Activated gamma-delta T cell treated with Interleukin-2 at 50 U/mL for 16 hours (primary cell): Measurements from ENCODE around the gene RNF152.

Source experiments
- DNase-seq: peaks from one replicate; pipeline ENCODE4 v3.0.0-alpha.2; 2020

The RNF152 gene

GRCh38 chr18:61892683-61893308, at the start of gene RNF152:
TSS of gene RNF152 (minus strand) at chr18:61893007. CDS start at chr18:61816463, 76,544 bp downstream.
- peak; percentile 13 for DNase-seq

DNA sequence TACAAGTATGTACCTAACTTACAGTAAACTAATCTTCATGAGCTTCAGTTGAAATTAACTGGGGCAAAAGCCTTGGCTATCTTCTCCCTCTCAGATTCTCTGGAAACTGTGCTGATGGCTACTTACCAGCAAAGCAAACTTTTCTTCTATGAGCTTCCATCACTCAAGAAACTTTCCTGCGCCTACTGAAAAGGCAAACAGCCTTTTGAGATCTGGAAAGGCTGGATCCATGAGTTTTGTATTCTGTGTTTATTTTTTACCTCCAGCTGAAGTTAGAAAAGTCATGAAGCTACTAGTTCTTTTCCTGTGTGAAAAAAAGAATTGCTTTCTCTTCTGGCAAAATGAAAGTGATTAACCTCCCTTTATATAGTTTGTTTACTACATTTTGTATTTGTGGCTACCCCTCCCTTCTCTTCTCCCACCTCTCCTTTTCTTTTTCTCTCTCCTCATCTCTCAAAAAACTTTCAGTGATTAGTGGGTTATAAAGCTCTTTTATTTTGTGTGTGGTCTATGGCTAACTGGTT, 49.2 kb upstream of the RNF152 start:
- no peak for DNase-seq

- no peak for DNase-seq
Measured at GRCh38 chr18:61939046-61939674, 46.4 kb upstream of the RNF152 start.

GRCh38 chr18:61935362-61935761, 42.6 kb upstream of the RNF152 start:
- no peak for DNase-seq

- no peak for DNase-seq
Measured at GRCh38 chr18:61931654-61932379, 39.0 kb upstream of the RNF152 start.

DNA sequence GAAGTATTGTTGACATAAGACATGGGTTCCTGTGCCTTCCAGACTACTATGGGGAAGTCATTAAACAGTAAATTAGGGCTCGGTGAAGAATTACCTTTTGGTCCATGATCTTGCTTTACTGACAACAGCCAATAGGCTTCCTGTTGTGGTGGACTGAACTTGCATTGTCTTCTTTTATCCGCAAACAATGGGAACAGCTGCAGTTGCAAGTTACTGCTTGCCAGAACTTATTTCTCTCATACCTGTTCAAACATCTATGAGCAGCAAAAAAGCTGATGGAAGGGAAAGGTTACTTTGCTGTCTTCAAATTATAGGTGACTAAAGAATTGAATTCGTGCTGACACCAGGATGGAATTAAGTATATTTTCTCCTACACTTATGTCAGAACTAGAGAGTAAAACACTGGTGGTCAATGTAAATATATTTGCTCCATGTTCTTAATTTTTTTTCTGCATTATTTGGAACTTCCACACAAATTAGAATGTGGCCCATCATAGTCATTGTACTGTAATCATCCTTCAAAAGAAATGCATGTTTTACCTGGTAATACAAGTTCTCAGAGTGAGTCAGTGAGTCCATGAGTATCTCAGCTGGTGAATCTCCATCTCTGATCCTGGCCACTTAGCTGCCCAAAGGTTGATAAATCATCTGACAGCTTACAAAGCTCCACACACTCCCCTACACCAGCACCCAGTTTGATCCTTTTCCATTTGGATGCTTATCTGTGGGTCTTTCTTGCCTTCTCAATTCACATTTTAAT, 37.3 kb upstream of the RNF152 start:
- no peak for DNase-seq

GRCh38 chr18:61926532-61926931, 33.7 kb upstream of the RNF152 start:
- DNase-seq = no peak

DNA sequence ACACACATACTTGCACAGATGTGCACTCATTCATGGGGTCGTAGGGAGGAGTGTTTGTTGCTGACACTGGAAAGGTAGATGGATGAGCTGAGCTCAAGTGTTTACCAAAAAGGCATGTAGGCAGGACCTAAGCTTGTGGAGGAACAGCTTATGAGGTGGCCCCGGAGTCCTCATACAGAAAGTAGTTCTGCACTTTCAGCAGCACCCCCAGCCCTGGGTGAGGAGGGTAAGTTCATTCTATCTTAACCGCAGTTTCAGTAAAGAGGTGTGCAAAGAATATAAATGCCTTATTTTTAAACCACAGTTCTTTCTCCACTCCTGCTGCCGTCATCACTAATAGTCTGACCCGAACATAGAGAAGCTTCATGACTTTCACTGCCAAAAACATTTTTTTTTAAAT, 31.7 kb upstream of the RNF152 start:
- DNase-seq = no peak

GRCh38 chr18:61922435-61922834, 29.6 kb upstream of the RNF152 start:
- no peak for DNase-seq

- DNase-seq = no peak
Measured at GRCh38 chr18:61921621-61922235, 28.9 kb upstream of the RNF152 start.

DNA sequence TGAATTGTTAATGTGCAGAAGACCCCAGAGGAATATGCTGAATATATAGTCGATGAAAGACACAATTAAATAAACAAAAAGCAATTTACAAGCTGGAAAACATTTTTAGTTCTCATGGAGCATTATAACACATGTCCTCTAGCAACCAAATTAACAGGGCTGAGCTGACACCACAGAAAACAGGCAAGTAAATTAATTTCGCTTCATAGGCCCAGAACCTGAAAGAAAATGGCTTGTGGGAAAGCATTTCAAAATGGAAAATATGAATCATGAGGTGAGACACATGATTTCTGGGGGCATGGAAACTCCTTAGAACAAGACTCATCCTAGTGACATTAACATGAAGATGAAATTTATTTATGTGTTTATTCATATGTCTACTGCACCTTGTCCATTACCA, 25.0 kb upstream of the RNF152 start:
- no peak for DNase-seq

DNA sequence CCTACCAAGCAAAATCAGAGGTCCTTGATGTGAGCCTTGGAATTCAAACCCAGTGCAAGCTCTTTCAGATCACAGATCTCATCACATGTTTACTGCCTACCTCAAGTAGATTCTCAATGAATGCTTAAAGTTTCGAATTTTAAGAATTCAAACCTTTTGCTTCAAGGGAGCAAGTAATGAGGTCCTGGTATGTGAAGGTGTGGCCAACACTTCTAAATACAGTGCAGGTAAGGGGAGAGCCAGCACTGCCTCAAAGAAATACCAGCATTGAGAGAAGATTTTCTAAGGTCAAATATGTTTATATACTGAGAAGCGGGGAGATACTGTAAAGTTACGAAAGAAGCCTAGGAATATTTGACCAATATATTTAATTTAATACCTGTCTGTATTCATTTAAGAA, 19.7 kb upstream of the RNF152 start:
- no peak for DNase-seq

- DNase-seq = no peak
Measured at GRCh38 chr18:61910101-61910500, 17.3 kb upstream of the RNF152 start.

GRCh38 chr18:61908661-61909060, 15.9 kb upstream of the RNF152 start:
- no peak for DNase-seq

DNA sequence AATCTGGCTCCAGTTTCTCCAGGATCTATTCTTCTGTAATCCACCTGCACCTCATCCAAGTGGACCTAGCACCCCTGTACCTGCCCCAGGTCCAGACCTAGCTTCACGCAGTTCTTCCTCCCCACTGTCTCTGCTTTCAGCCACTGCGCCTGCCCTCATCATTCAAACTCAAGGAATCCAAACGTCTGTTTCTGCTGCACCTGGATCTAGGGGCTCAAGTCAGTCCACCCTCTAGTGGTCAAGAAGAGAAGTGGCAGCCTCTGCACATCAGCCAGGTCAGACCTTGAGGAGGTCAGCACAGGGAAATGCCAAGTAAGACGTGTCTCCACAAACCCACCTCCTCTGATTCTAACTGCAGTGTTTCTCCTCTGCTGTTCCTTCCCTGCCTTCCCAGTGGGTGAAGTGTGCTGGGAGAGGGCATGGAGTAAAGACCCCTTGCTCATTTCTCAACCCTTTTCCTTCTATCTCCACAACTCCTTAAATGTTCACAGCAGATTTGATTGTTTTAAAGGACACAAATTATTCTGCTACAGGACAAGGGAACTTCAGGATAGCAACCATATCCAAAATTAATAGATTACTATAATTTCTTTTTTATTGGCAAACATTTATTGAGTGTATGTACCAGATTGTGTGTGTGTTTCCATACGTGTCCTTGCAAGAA, 8.6 kb upstream of the RNF152 start:
- DNase-seq = peak; percentile 24

- DNase-seq = no peak
Measured at GRCh38 chr18:61900504-61901281, 7.9 kb upstream of the RNF152 start.

GRCh38 chr18:61898640-61899101, 5.9 kb upstream of the RNF152 start:
- DNase-seq = no peak

DNA sequence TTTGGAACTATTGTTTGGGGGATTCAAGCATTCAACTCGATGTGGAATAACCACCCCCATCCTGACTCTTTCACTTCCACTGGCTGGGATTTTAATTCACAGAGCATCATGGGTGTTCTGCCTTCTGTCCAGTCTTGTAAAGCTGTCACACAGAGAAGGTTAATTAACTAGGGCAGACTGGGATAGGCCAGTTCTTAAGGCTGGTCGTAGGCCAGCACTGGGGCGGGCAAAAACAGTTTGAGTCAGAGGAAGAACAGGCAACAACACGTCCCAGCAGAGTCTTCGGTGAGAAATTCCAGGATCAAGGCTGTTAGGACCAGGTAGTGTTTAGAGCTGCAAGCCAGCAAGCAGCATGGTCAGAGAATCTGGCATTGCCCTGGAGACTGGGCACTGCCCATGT, 4.0 kb upstream of the RNF152 start:
- no peak for DNase-seq

- DNase-seq = no peak
Measured at GRCh38 chr18:61896118-61896517, 3.3 kb upstream of the RNF152 start.

GRCh38 chr18:61894751-61895524, 2.1 kb upstream of the RNF152 start:
- peak; percentile 3 for DNase-seq
